Measurements from ENCODE around the gene PDE11A. TPM values are rescaled to one million over a fixed set of nuclear protein-coding genes. Genes with fewer than 3 reads are reported as not detected.

The PDE11A gene
- total RNA-seq, 2 donors from 2014 or later, result 0.28 to 3.5 TPM

DNA sequence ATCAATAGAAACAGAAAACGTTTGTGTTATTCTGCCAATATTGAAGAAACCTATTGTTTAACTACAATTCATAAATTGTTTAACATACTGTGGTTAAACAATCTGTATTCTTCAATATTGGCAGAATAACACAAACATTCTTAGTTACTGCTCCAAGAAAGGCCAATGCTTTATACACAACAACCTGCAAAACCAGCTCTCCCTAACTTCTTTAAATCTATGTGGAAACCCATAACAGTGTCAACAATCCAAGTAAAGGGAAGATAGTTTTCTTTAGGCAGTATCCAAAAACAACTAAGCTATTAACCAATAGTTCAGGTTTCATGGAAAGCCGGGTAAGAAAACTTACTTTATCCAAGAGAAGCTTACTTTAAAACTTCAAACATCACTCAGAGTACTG, 33.5 kb upstream of the PDE11A start:
- ATAC-seq (ENCODE audit: insufficient number of reproducible peaks, low FRiP score, low read depth), result no peak
- Histone ChIP-seq H3K4me3 (no peak overlapping the region), H3K27ac (no peak overlapping the region), H3K9me3 (no peaks in the 10 kb centered on the region), H3K36me3 (no peaks in the 10 kb centered on the region), H3K27me3 (replicated peaks; ENCODE audit: insufficient read depth) (no peaks in the 10 kb centered on the region), H3K4me1 (ENCODE audit: control insufficient read depth in 1 of 2, low read depth in 2 of 2) (no peaks in the 10 kb centered on the region)
- DNase-seq (ENCODE audit: low spot score), result no peak
- TF ChIP-seq, protein P1, sequence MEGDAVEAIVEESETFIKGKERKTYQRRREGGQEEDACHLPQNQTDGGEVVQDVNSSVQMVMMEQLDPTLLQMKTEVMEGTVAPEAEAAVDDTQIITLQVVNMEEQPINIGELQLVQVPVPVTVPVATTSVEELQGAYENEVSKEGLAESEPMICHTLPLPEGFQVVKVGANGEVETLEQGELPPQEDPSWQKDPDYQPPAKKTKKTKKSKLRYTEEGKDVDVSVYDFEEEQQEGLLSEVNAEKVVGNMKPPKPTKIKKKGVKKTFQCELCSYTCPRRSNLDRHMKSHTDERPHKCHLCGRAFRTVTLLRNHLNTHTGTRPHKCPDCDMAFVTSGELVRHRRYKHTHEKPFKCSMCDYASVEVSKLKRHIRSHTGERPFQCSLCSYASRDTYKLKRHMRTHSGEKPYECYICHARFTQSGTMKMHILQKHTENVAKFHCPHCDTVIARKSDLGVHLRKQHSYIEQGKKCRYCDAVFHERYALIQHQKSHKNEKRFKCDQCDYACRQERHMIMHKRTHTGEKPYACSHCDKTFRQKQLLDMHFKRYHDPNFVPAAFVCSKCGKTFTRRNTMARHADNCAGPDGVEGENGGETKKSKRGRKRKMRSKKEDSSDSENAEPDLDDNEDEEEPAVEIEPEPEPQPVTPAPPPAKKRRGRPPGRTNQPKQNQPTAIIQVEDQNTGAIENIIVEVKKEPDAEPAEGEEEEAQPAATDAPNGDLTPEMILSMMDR (IDR thresholded peaks at IDR 0.05), result no peak

DNA sequence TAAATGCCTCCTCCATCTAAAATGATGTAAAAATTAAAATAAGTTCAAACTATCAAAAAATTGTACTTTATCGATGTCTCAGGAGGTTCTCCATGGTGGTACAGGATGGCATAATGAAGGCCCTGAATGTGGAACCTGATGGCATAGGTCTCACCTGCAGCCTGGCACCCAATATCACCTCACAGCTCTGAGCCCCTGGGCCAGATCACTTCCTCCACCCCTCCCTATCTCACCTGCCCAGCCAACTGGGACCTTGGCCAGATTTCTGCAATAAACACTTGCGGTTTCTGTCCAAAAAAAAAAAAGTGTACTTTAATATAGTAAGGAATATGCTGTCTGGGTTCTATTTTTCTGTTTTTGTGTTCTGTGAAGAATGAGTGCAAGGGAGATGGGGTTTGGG, 33.0 kb upstream of the PDE11A start:
- Histone ChIP-seq H3K9me3 (no peaks in the 10 kb centered on the region), H3K4me1 (ENCODE audit: control insufficient read depth in 1 of 2, low read depth in 2 of 2) (no peaks in the 10 kb centered on the region), H3K27ac (no peak overlapping the region), H3K4me3 (no peak overlapping the region), H3K27me3 (replicated peaks; ENCODE audit: insufficient read depth) (no peaks in the 10 kb centered on the region), H3K36me3 (no peaks in the 10 kb centered on the region)
- no peak for DNase-seq (ENCODE audit: low spot score)
- TF ChIP-seq, protein P1 (IDR thresholded peaks at IDR 0.05), result no peak
- ATAC-seq (ENCODE audit: insufficient number of reproducible peaks, low FRiP score, low read depth), result no peak

DNA sequence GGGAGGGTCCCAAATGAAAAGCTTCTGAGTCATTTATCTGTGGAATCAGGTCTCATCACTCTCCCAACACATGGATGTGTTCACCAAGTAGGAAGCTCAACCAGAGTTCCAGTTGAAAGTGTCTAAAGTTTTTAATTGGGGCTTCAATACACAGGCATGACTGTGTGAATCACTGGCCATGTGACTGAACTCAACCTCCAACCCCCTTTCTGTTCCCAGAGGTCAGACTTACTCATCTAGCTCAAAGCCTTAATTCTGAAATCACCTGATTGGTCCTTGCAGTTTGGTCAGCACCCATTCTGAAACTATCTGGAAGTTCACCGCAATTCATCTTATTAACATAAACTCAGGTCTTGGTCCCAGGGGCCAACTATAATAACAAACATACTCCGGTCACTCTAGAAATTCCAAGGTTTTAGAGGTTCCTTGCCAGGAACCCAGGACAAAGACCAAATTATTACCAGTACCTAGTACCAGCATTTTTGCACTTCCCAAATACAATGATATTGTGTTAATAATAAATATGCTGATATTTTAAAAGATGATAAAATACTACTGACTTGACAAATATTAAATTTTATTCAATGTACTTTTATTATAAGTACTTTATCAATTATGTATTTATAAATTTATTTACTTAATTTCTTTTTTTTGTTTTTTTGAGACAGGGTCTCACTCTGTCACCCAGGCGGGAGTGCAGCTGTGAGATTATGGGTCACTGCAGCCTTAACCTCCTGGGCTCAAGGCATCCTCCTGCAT, 28.9 kb upstream of the PDE11A start:
- TF ChIP-seq, protein P1 (IDR thresholded peaks at IDR 0.05), result no peak
- ATAC-seq (ENCODE audit: insufficient number of reproducible peaks, low FRiP score, low read depth) (no peak), DNase-seq (ENCODE audit: low spot score) (no peak)
- H3K36me3 ChIP-seq, result no peaks in the 10 kb centered on the region
- H3K27ac ChIP-seq, result no peak overlapping the region
- no peaks in the 10 kb centered on the region for H3K27me3 ChIP-seq (replicated peaks; ENCODE audit: insufficient read depth)
- no peak overlapping the region for H3K4me3 ChIP-seq
- H3K4me1 ChIP-seq (ENCODE audit: control insufficient read depth in 1 of 2, low read depth in 2 of 2), result no peaks in the 10 kb centered on the region
- no peaks in the 10 kb centered on the region for H3K9me3 ChIP-seq

DNA sequence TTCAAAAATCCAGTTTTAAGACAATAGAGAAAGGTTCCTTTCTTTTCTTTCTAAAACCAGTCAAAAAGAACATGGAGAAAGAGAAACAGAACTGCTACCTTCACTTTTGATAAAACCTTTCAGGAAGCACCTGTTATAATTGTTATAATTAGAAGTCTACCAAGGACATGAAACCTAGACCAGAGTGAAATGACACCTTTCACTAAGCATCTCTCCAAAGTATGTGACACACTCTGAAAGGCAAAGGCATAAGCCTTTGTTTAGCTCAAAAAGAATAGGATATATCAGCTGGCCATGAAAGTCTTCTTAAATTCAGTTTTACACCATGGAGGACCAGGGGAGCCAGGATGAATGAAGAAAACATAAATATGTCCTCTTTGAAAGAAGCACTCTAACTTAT, 20.9 kb upstream of the PDE11A start:
- H3K27ac ChIP-seq, result no peak overlapping the region
- TF ChIP-seq, protein P1 (IDR thresholded peaks at IDR 0.05), result no peak
- no peak overlapping the region for H3K4me3 ChIP-seq
- ATAC-seq (ENCODE audit: insufficient number of reproducible peaks, low FRiP score, low read depth), result no peak
- no peaks in the 10 kb centered on the region for H3K27me3 ChIP-seq (replicated peaks; ENCODE audit: insufficient read depth)
- no peaks in the 10 kb centered on the region for H3K9me3 ChIP-seq
- no peaks in the 10 kb centered on the region for H3K36me3 ChIP-seq
- DNase-seq (ENCODE audit: low spot score), result no peak
- no peaks in the 10 kb centered on the region for H3K4me1 ChIP-seq (ENCODE audit: control insufficient read depth in 1 of 2, low read depth in 2 of 2)

DNA sequence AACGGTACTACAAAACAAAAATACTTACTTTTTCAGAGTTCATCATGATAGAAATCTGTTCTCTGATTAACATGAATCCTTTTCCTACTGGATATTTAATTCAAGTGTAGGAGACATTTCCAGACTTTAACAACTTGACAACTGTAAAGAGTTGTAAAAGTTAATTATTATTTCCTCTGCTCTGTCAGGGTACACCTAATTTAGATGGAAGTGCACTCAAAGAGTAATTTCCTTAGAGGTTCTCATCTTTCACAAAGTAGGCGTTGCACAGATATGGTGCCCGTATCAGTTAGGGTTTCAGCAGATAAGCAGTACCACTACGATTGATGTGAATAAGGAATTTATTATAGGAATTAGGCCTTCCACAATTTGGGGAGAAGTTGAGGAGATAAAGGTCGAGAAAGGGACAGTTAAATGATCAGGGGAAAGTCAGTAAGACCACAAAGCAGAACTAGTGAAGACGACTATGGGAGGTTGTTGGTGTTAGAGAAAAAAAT, 16.2 kb upstream of the PDE11A start:
- Histone ChIP-seq H3K36me3 (no peaks in the 10 kb centered on the region), H3K4me1 (ENCODE audit: control insufficient read depth in 1 of 2, low read depth in 2 of 2) (no peaks in the 10 kb centered on the region), H3K27me3 (replicated peaks; ENCODE audit: insufficient read depth) (no peaks in the 10 kb centered on the region), H3K27ac (no peak overlapping the region), H3K4me3 (no peak overlapping the region), H3K9me3 (no peaks in the 10 kb centered on the region)
- ATAC-seq (ENCODE audit: insufficient number of reproducible peaks, low FRiP score, low read depth) (no peak), DNase-seq (ENCODE audit: low spot score) (no peak)
- TF ChIP-seq, protein P1 (IDR thresholded peaks at IDR 0.05), result no peak

All from thoracic aorta (tissue), 2 donors.